H1 (cell line): ENCODE data around the gene SHQ1. TPM values are rescaled to one million over a fixed set of nuclear protein-coding genes. Genes with fewer than 3 reads are reported as not detected.

ENCODE experiments used
- ASH2L ChIP-seq: fragments of 200-600, 300-600 bp; sonication (generic); IDR thresholded peaks from one replicate; pipeline ENCODE4 v1.7.1; 2017; ENCODE audit warnings: low read length
- CBX5 ChIP-seq: fragments of 300-800, 300-1000 bp; sonication (generic); IDR thresholded peaks from 2 replicates; pipeline ENCODE4 v1.7.1; 2016; ENCODE audit warnings: antibody characterized with exemption, low read length, low read depth
- CBX8 ChIP-seq: fragments of 300-800, 300-1000 bp; sonication (generic); IDR thresholded peaks from 2 replicates; pipeline ENCODE4 v1.7.1; 2016; ENCODE audit warnings: low read depth, low read length, borderline replicate concordance
- CEBPB ChIP-seq: IDR thresholded peaks from 2 replicates; pipeline ENCODE4 v1.6.1; 2012; ENCODE audit warnings: low read depth, low read length
- CHD1 ChIP-seq: IDR thresholded peaks from 2 replicates; pipeline ENCODE4 v1.6.1; 2012; ENCODE audit warnings: low read depth, low read length, improper control_type of control experiment
- CHD2 ChIP-seq: IDR thresholded peaks from 2 replicates; pipeline ENCODE4 v1.6.1; 2012; ENCODE audit warnings: low read length, improper control_type of control experiment
- CREB1 ChIP-seq: IDR thresholded peaks from 2 replicates; pipeline ENCODE4 v1.6.1; 2012; ENCODE audit warnings: inconsistent platforms
- E2F6 ChIP-seq: IDR thresholded peaks from 2 replicates; pipeline ENCODE4 v1.6.1; 2012; ENCODE audit warnings: inconsistent platforms
- EGR1 ChIP-seq: IDR thresholded peaks from 2 replicates; pipeline ENCODE4 v1.6.1; 2011; ENCODE audit warnings: low read depth, low read length, borderline replicate concordance
- EP300 ChIP-seq, 2 experiments: IDR thresholded peaks; 1 replicate in 1 of 2; 2 replicates in 1 of 2; pipeline ENCODE4 v1.6.1; 2011 to 2012; ENCODE audit warnings: low read depth in 2 of 2, low read length in 2 of 2, mild to moderate bottlenecking in 2 of 2, borderline replicate concordance in 1 of 2, inconsistent platforms in 1 of 2, moderate library complexity in 1 of 2
- EZH2 ChIP-seq: fragments of 200-600 bp; sonication (generic); IDR thresholded peaks from 2 replicates; pipeline ENCODE4 v1.7.1; 2012; ENCODE audit warnings: low read depth, mild to moderate bottlenecking, moderate library complexity, low read length, inconsistent platforms; ENCODE audit not compliant: severe bottlenecking
- FOSL1 ChIP-seq: IDR thresholded peaks from 2 replicates; pipeline ENCODE4 v1.6.1; 2011; ENCODE audit warnings: mild to moderate bottlenecking, low read depth, low read length, moderate library complexity; ENCODE audit not compliant: insufficient read depth
- JUN ChIP-seq: IDR thresholded peaks from 2 replicates; pipeline ENCODE4 v1.6.1; 2011; ENCODE audit warnings: low read depth, mild to moderate bottlenecking, improper control_type of control experiment, low read length
- KDM4A ChIP-seq: IDR thresholded peaks from one replicate; pipeline ENCODE4 v1.7.1; 2012; ENCODE audit warnings: low read depth, mild to moderate bottlenecking, moderate library complexity, low read length, inconsistent platforms; ENCODE audit not compliant: severe bottlenecking
- MAX ChIP-seq: IDR thresholded peaks from 2 replicates; pipeline ENCODE4 v1.6.1; 2012; ENCODE audit warnings: inconsistent platforms
- NRF1 ChIP-seq: IDR thresholded peaks from 2 replicates; pipeline ENCODE4 v1.6.1; 2011; ENCODE audit warnings: mild to moderate bottlenecking, low read depth, low read length, improper control_type of control experiment
- POLR2A ChIP-seq, 2 experiments: IDR thresholded peaks; 1 replicate in 1 of 2; 2 replicates in 1 of 2; pipeline ENCODE4 v1.6.1; 2011; ENCODE audit warnings: low read depth in 2 of 2, low read length in 2 of 2, mild to moderate bottlenecking in 2 of 2; ENCODE audit errors: control extremely low read depth in 1 of 2
- POLR2AphosphoS5 ChIP-seq: IDR thresholded peaks from 2 replicates; pipeline ENCODE4 v1.6.1; 2011; ENCODE audit warnings: low read depth, low read length
- RXRA ChIP-seq: IDR thresholded peaks from 2 replicates; pipeline ENCODE4 v1.6.1; 2011; ENCODE audit warnings: low read depth, mild to moderate bottlenecking, low read length, moderate library complexity; ENCODE audit not compliant: insufficient read depth
- SIRT6 ChIP-seq: IDR thresholded peaks from one replicate; pipeline ENCODE4 v1.7.1; 2012; ENCODE audit warnings: low read length, inconsistent platforms
- SIX5 ChIP-seq: IDR thresholded peaks from 2 replicates; pipeline ENCODE4 v1.6.1; 2011; ENCODE audit warnings: mild to moderate bottlenecking, low read depth, low read length
- SRF ChIP-seq: IDR thresholded peaks from 2 replicates; pipeline ENCODE4 v1.6.1; 2011; ENCODE audit warnings: mild to moderate bottlenecking, low read depth, low read length, moderate library complexity
- TBP ChIP-seq: IDR thresholded peaks from 2 replicates; pipeline ENCODE4 v1.6.1; 2011; ENCODE audit warnings: low read depth, low read length, improper control_type of control experiment
- USF2 ChIP-seq: IDR thresholded peaks from 2 replicates; pipeline ENCODE4 v1.6.1; 2011; ENCODE audit warnings: low read length, improper control_type of control experiment
- polyA plus RNA-seq, 7 experiments: library from polyadenylated mRNA; depleted of rRNA in 3 of 7; stranded (reverse) in 5 of 7; unstranded in 2 of 7; fragments of >200 nt in 5 of 7; fragments of 200-250 nt in 2 of 7; gene quantifications; 1 replicate in 5 of 7; 2 replicates in 1 of 7; 4 replicates in 1 of 7; pipeline versions ENCODE4 v1.2.1 to v1.2.3, GENCODE V29; 2011 to 2013; ENCODE audit warnings: missing spikeins in 2 of 7, mixed read lengths in 2 of 7
- total RNA-seq: library from RNA; stranded (reverse); fragmentation: NEBNext Ultra II Directional; extraction: Animal tissue kit (Norgen Biotek cat#: 25700); gene quantifications from 2 replicates; pipeline ENCODE4 v1.2.1, GENCODE V29; 2021

Gene SHQ1
- total and polyA plus RNA-seq, 2 of the 8 experiments (the other 6 are each of a cell fraction or from before 2014, with no cell fraction given), result 10.7 to 34.4 TPM

GRCh38 chr3:72738752-72739530 is 109.3 kb downstream of the SHQ1 start (continued):
- TF ChIP-seq EGR1 (no peak), EZH2 (peak; percentile 39), KDM4A (peak; percentile 79), POLR2AphosphoS5 (peak; percentile 23; the same call in 1 of the 2 replicates), CBX8 (no peak), EP300 (IDR thresholded peaks at IDR 0.05; ENCODE audit: borderline replicate concordance in 1 of 2, low read depth in 2 of 2, low read length in 2 of 2) (no peak), CHD1 (no peak), SRF (no peak), CHD2 (no peak), CREB1 (no peak), CBX5 (no peak), CEBPB (no peak), POLR2A (IDR thresholded peaks at IDR 0.05; ENCODE audit: control extremely low read depth in 1 of 2, low read depth in 2 of 2, low read length in 2 of 2) (no peak; a peak in 1 of 3 replicates), USF2 (no peak), E2F6 (peak; percentile 81), RXRA (no peak), FOSL1 (no peak), NRF1 (peak; percentile 65), JUN (no peak), ASH2L (peak; percentile 79), MAX (peak; percentile 52; the same call in 1 of the 2 replicates), SIX5 (no peak), SIRT6 (no peak), TBP (0 out of 2 replicates have a peak, but pooled peaks have one; percentile 18)
